GM23338 (cell line): ENCODE results near the gene FLVCR1. TPM values are rescaled to one million over a fixed set of nuclear protein-coding genes. Genes with fewer than 3 reads are reported as not detected.

ENCODE experiments used
- ATAC-seq: fragments of 200-7000 bp; cut with Tn5 transposase; 3 replicates; pipeline ENCODE4 v1.9.1; 2020
- DNase-seq: peaks from one replicate; pipeline ENCODE4 v3.0.0-alpha.2; 2015; ENCODE audit warnings: low spot score
- H2AFZ ChIP-seq: fragments of 200-600 bp; sonication (generic); 2 replicates; pipeline ENCODE4 v1.8.0; 2016; ENCODE audit warnings: antibody characterized with exemption, mild to moderate bottlenecking, moderate library complexity
- H3F3A ChIP-seq: fragments of 200-600 bp; sonication (generic); replicated peaks from 2 replicates; pipeline ENCODE4 v1.8.0; 2017; ENCODE audit warnings: antibody characterized with exemption, mixed run types, low read depth
- H3K27ac ChIP-seq: fragments of 200-600 bp; sonication (generic); 2 replicates; pipeline ENCODE4 v1.6.1; 2016; ENCODE audit warnings: low read depth
- H3K27me3 ChIP-seq: fragments of 200-600 bp; sonication (generic); 2 replicates; pipeline ENCODE4 v1.8.0; 2016; ENCODE audit warnings: mild to moderate bottlenecking, mixed run types, moderate library complexity; ENCODE audit not compliant: insufficient read depth
- H3K36me3 ChIP-seq: fragments of 200-600 bp; sonication (generic); 2 replicates; pipeline ENCODE4 v1.8.0; 2016; ENCODE audit warnings: mild to moderate bottlenecking; ENCODE audit not compliant: insufficient read depth
- H3K4me1 ChIP-seq: fragments of 200-600 bp; sonication (generic); 2 replicates; pipeline ENCODE4 v1.8.0; 2016; ENCODE audit warnings: mild to moderate bottlenecking, moderate library complexity; ENCODE audit not compliant: insufficient read depth
- H3K4me2 ChIP-seq: fragments of 200-600 bp; sonication (generic); 2 replicates; pipeline ENCODE4 v1.7.1; 2017; ENCODE audit warnings: mixed run types
- H3K4me3 ChIP-seq: fragments of 200-600 bp; sonication (generic); 2 replicates; pipeline ENCODE4 v1.6.1; 2016; ENCODE audit warnings: mixed run types
- H3K79me2 ChIP-seq: fragments of 200-600 bp; sonication (generic); replicated peaks from 2 replicates; pipeline ENCODE4 v1.8.0; 2017; ENCODE audit warnings: mild to moderate bottlenecking; ENCODE audit not compliant: insufficient read depth
- H3K9me2 ChIP-seq: fragments of 200-600 bp; sonication (generic); 2 replicates; pipeline ENCODE4 v1.8.0; 2017; ENCODE audit not compliant: insufficient read depth
- H4K20me1 ChIP-seq: fragments of 200-600 bp; sonication (generic); replicated peaks from 2 replicates; pipeline ENCODE4 v1.8.0; 2017; ENCODE audit warnings: mild to moderate bottlenecking; ENCODE audit not compliant: insufficient read depth
- H3K27ac Mint-ChIP-seq: 2 replicates; pipeline ENCODE4 v1.8.0; 2020; ENCODE audit warnings: inconsistent platforms, mild to moderate bottlenecking, moderate library complexity, mixed read lengths
- H3K27me3 Mint-ChIP-seq: 3 replicates; pipeline ENCODE4 v1.8.0; 2022; ENCODE audit warnings: low read depth, mild to moderate bottlenecking, moderate library complexity, mixed read lengths, inconsistent platforms; ENCODE audit not compliant: insufficient read depth, poor library complexity
- H3K36me3 Mint-ChIP-seq: 3 replicates; pipeline ENCODE4 v1.8.0; 2021; ENCODE audit warnings: low read depth, mild to moderate bottlenecking, inconsistent platforms, moderate library complexity, mixed read lengths
- H3K4me1 Mint-ChIP-seq: 3 replicates; pipeline ENCODE4 v1.8.0; 2020; ENCODE audit warnings: mild to moderate bottlenecking, inconsistent platforms, mixed read lengths
- H3K4me3 Mint-ChIP-seq: 3 replicates; pipeline ENCODE4 v1.8.0; 2021; ENCODE audit warnings: moderate library complexity, mild to moderate bottlenecking, inconsistent platforms, mixed read lengths
- H3K9me3 Mint-ChIP-seq: 3 replicates; pipeline ENCODE4 v1.8.0; 2020; ENCODE audit warnings: moderate library complexity, mild to moderate bottlenecking, inconsistent platforms, mixed read lengths
- CREB1 ChIP-seq: fragments of 250-450 bp; sonication (Bioruptor Pico); IDR thresholded peaks from 2 replicates; pipeline ENCODE4 v1.5.0; 2020; ENCODE audit warnings: low read depth, mild to moderate bottlenecking, moderate library complexity
- ETS1 ChIP-seq: IDR thresholded peaks from 2 replicates; pipeline ENCODE4 v1.6.1; 2016; ENCODE audit warnings: antibody characterized with exemption
- JUNB ChIP-seq: IDR thresholded peaks from one replicate; pipeline ENCODE4 v1.6.1; 2016; ENCODE audit warnings: antibody characterized with exemption; ENCODE audit not compliant: unreplicated experiment
- NANOG ChIP-seq: IDR thresholded peaks from 2 replicates; pipeline ENCODE4 v1.6.1; 2016; ENCODE audit warnings: antibody characterized with exemption, borderline replicate concordance
- POLR2AphosphoS5 ChIP-seq: IDR thresholded peaks from 2 replicates; pipeline ENCODE4 v1.6.1; 2016; ENCODE audit warnings: antibody characterized with exemption, low read depth
- ZNF331 ChIP-seq: fragments of 250-450 bp; sonication (Bioruptor Pico); IDR thresholded peaks from 2 replicates; pipeline ENCODE4 v1.5.0; 2020; ENCODE audit warnings: low read depth, mild to moderate bottlenecking, moderate library complexity
- polyA plus RNA-seq: library from polyadenylated mRNA; unstranded; fragments of >200 nt; fragmentation: Nextera tagmentation; extraction: Ambion mirVana; gene quantifications from 2 replicates; pipeline ENCODE4 v1.2.1, GENCODE V29; 2016
- total RNA-seq: library from RNA; depleted of rRNA; stranded (reverse); fragments of >200 nt; shearing (Covaris generic); gene quantifications from 2 replicates; pipeline ENCODE4 v1.2.3, GENCODE V29; 2014
- TF ChIP-seq, protein P1 (sequence below): fragments of 250-450 bp; sonication (Bioruptor Pico); IDR thresholded peaks from 2 replicates; pipeline ENCODE4 v1.5.0; 2020; ENCODE audit warnings: mild to moderate bottlenecking, moderate library complexity

Gene FLVCR1
- total and polyA plus RNA-seq, 2 experiments from 2014 or later = 60.5 to 93.5 TPM

DNA sequence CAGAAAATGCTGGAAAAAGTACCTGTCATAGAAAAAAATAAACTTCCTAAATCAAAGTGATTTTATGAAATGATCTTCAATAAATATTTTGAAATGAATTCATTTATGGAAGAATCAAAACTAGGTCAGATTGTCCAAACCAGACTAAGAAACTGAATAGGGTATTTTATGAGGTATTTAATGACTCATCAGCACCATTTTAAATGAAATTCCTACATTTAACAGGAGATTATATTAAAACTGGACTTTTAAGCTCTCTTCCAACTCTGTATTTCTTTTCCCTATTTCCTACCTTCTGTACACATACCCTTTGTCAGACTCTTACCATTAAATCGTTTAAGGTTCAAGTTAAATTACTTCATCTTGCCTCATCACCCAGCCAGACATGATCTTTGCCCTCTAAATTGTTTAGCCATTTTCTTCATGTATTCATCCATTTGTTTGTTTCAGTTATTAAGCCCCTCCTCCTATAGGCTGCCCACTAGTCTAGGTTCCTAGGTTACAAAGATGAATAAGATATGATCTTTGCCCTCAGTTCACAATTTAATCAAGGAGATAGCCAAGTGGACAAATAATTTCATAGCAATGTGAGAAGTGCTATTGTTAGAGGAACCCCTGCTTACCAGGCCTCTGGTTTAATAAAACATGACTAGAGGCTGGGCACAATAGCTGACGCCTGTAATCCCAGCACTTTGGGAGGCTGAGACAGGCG, 41.4 kb upstream of the FLVCR1 start (continued):
- TF ChIP-seq, protein P1, sequence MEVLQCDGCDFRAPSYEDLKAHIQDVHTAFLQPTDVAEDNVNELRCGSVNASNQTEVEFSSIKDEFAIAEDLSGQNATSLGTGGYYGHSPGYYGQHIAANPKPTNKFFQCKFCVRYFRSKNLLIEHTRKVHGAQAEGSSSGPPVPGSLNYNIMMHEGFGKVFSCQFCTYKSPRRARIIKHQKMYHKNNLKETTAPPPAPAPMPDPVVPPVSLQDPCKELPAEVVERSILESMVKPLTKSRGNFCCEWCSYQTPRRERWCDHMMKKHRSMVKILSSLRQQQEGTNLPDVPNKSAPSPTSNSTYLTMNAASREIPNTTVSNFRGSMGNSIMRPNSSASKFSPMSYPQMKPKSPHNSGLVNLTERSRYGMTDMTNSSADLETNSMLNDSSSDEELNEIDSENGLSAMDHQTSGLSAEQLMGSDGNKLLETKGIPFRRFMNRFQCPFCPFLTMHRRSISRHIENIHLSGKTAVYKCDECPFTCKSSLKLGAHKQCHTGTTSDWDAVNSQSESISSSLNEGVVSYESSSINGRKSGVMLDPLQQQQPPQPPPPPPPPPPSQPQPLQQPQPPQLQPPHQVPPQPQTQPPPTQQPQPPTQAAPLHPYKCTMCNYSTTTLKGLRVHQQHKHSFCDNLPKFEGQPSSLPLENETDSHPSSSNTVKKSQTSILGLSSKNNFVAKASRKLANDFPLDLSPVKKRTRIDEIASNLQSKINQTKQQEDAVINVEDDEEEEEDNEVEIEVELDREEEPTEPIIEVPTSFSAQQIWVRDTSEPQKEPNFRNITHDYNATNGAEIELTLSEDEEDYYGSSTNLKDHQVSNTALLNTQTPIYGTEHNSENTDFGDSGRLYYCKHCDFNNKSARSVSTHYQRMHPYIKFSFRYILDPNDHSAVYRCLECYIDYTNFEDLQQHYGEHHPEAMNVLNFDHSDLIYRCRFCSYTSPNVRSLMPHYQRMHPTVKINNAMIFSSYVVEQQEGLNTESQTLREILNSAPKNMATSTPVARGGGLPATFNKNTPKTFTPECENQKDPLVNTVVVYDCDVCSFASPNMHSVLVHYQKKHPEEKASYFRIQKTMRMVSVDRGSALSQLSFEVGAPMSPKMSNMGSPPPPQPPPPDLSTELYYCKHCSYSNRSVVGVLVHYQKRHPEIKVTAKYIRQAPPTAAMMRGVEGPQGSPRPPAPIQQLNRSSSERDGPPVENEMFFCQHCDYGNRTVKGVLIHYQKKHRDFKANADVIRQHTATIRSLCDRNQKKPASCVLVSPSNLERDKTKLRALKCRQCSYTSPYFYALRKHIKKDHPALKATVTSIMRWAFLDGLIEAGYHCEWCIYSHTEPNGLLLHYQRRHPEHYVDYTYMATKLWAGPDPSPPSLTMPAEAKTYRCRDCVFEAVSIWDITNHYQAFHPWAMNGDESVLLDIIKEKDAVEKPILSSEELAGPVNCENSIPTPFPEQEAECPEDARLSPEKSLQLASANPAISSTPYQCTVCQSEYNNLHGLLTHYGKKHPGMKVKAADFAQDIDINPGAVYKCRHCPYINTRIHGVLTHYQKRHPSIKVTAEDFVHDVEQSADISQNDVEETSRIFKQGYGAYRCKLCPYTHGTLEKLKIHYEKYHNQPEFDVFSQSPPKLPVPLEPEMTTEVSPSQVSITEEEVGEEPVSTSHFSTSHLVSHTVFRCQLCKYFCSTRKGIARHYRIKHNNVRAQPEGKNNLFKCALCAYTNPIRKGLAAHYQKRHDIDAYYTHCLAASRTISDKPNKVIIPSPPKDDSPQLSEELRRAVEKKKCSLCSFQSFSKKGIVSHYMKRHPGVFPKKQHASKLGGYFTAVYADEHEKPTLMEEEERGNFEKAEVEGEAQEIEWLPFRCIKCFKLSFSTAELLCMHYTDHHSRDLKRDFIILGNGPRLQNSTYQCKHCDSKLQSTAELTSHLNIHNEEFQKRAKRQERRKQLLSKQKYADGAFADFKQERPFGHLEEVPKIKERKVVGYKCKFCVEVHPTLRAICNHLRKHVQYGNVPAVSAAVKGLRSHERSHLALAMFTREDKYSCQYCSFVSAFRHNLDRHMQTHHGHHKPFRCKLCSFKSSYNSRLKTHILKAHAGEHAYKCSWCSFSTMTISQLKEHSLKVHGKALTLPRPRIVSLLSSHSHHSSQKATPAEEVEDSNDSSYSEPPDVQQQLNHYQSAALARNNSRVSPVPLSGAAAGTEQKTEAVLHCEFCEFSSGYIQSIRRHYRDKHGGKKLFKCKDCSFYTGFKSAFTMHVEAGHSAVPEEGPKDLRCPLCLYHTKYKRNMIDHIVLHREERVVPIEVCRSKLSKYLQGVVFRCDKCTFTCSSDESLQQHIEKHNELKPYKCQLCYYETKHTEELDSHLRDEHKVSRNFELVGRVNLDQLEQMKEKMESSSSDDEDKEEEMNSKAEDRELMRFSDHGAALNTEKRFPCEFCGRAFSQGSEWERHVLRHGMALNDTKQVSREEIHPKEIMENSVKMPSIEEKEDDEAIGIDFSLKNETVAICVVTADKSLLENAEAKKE = no peak
- TF ChIP-seq ZNF331 (CRISPR knock-in tag) = no peak
- no peak for TF ChIP-seq ETS1

DNA sequence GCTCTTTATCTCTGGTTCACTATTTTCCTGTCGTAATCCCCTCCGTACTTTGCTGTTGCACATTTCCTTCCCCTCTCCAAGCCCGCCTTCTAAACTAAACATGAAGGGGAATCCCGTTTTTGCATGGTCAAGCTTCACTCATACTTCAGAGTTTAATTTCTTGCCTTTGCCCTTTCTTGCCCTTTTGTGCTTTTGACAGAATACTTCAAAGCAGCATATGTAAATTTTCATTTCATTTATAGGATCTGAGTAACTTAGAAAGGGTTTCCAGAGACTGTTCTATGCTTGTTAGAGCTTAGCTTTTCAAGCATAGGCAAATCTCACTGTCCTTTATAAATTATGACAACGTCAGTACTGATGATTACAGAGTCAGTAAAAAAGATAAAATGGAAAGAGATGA, 38.3 kb upstream of the FLVCR1 start:
- Histone ChIP-seq H3K4me1 (peaks cover 11% of the 10 kb centered on the region; the same call in 1 of the 2 replicates), H3K9me2 (no peaks in the 10 kb centered on the region), H2AFZ (no peak overlapping the region), H3F3A (no peaks in the 10 kb centered on the region), H3K4me2 (no peak overlapping the region), H3K4me3 (no peak overlapping the region), H3K79me2 (no peaks in the 10 kb centered on the region), H3K27me3 (no peaks in the 10 kb centered on the region), H3K27ac (no peak overlapping the region), H4K20me1 (no peaks in the 10 kb centered on the region), H3K36me3 (no peaks in the 10 kb centered on the region)
- peaks cover 11% of the 10 kb centered on the region for H3K9me3 Mint-ChIP-seq
- peaks cover 10% of the 10 kb centered on the region; the same call in 2 of the 3 replicates for H3K4me1 Mint-ChIP-seq
- no peaks in the 10 kb centered on the region for H3K27me3 Mint-ChIP-seq
- peaks cover 8% of the 10 kb centered on the region for H3K36me3 Mint-ChIP-seq
- no peak overlapping the region for H3K27ac Mint-ChIP-seq
- no peak overlapping the region for H3K4me3 Mint-ChIP-seq
- DNase-seq (no peak), ATAC-seq (no peak)
- TF ChIP-seq ETS1 (no peak), NANOG (no peak), JUNB (no peak), CREB1 (CRISPR knock-in tag) (no peak), POLR2AphosphoS5 (no peak)
